GM19395 (cell line): ENCODE data around the gene CTNNA1.

Experiments used
- ATAC-seq: cut with Tn5 transposase; IDR thresholded peaks from one replicate; pipeline ENCODE4 v1.9.1; 2021; ENCODE audit warnings: mild to moderate bottlenecking, moderate library complexity; ENCODE audit not compliant: unreplicated experiment

The CTNNA1 gene

GRCh38 chr5:138844812-138845513 lies 91.7 kb downstream of the CTNNA1 start:
- ATAC-seq: no peak

- ATAC-seq: no peak
Measured at GRCh38 chr5:138849439-138849838, 96.2 kb downstream of the CTNNA1 start.

GRCh38 chr5:138849882-138850281 lies 96.7 kb downstream of the CTNNA1 start:
- ATAC-seq: no peak

GRCh38 chr5:138850865-138851435 lies 97.7 kb downstream of the CTNNA1 start:
- no peak for ATAC-seq

GRCh38 chr5:138853132-138853531 lies 99.9 kb downstream of the CTNNA1 start:
- ATAC-seq: no peak

- ATAC-seq: no peak
Measured at GRCh38 chr5:138867011-138867410, 113.8 kb downstream of the CTNNA1 start.

GRCh38 chr5:138869038-138869437 lies 115.8 kb downstream of the CTNNA1 start:
- ATAC-seq: no peak

- ATAC-seq: no peak
Measured at GRCh38 chr5:138869763-138870500, 116.7 kb downstream of the CTNNA1 start.

GRCh38 chr5:138870611-138871010 lies 117.4 kb downstream of the CTNNA1 start:
- no peak for ATAC-seq

GRCh38 chr5:138872841-138873465 lies 119.7 kb downstream of the CTNNA1 start:
- ATAC-seq: no peak

GRCh38 chr5:138873466-138874221 lies 120.4 kb downstream of the CTNNA1 start:
- ATAC-seq: no peak

GRCh38 chr5:138874241-138874640 lies 121.0 kb downstream of the CTNNA1 start:
- ATAC-seq: no peak

GRCh38 chr5:138874771-138875551 lies 121.7 kb downstream of the CTNNA1 start, which contains the start of gene LRRTM2:
Gene LRRTM2 (minus strand): TSS chr5:138875335. CDS start chr5:138874911, 424 bp downstream.
- ATAC-seq: no peak

GRCh38 chr5:138875552-138875875 lies 122.3 kb downstream of the CTNNA1 start:
- ATAC-seq: no peak

- ATAC-seq: no peak
Measured at GRCh38 chr5:138875946-138876345, 122.7 kb downstream of the CTNNA1 start.

- no peak for ATAC-seq
Measured at GRCh38 chr5:138876811-138877210, 123.6 kb downstream of the CTNNA1 start.

- no peak for ATAC-seq
Measured at GRCh38 chr5:138878437-138879235, 125.4 kb downstream of the CTNNA1 start.

- no peak for ATAC-seq
Measured at GRCh38 chr5:138883211-138883610, 130.0 kb downstream of the CTNNA1 start.

GRCh38 chr5:138884094-138884493 lies 130.9 kb downstream of the CTNNA1 start:
- no peak for ATAC-seq
